ENCODE measurements around the gene CEP95.
A peak's percentile ranks its signal among the peaks of the same experiment; 100 is the strongest.
"Not testable (repeated sequence)": the region's sequence is repeated elsewhere in the genome, so short reads cannot be mapped to it uniquely, and the experiment has no call there.

The CEP95 gene

DNA sequence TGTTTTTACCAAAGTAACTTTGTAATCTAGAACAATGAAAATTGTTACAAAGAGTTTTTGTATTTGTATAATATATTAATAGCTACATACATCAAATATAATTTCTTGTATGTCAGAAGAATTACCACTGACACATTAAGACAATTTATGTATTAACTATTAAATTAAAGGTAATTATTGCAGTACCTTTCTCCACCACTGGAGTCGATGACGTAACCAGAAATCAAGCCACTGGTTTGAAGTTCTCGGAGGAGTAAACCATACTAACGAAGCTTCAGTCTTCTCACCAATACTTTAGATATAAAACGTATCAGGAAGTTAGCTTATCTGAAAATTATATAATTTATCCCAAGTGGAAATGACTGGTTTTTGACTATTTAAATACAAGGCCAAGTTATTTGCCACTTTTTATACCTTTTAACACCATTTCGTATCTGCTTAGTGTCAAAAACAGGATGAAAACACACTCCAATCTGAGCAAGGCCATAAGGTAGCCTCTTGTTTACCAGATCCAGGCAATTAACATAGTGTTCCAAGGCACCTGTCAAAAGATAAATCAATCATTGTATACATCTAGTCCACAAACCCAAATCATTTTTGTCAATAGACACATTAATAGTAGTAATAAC, 14.2 kb upstream of the CEP95 start:
- no peaks in the 10 kb centered on the region for H3K27me3 ChIP-seq
- H3K9me3 ChIP-seq, result no peaks in the 10 kb centered on the region
- no peaks in the 10 kb centered on the region for H3K4me1 ChIP-seq
- no peak overlapping the region for H3K4me3 ChIP-seq (ENCODE audit: low read depth, low read length)
- TF ChIP-seq, protein P1, sequence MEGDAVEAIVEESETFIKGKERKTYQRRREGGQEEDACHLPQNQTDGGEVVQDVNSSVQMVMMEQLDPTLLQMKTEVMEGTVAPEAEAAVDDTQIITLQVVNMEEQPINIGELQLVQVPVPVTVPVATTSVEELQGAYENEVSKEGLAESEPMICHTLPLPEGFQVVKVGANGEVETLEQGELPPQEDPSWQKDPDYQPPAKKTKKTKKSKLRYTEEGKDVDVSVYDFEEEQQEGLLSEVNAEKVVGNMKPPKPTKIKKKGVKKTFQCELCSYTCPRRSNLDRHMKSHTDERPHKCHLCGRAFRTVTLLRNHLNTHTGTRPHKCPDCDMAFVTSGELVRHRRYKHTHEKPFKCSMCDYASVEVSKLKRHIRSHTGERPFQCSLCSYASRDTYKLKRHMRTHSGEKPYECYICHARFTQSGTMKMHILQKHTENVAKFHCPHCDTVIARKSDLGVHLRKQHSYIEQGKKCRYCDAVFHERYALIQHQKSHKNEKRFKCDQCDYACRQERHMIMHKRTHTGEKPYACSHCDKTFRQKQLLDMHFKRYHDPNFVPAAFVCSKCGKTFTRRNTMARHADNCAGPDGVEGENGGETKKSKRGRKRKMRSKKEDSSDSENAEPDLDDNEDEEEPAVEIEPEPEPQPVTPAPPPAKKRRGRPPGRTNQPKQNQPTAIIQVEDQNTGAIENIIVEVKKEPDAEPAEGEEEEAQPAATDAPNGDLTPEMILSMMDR (IDR thresholded peaks at IDR 0.05; ENCODE audit: low read depth, low read length), result peak; percentile 52
- H3K36me3 ChIP-seq, result peaks cover 40% of the 10 kb centered on the region
- no peak for DNase-seq

DNA sequence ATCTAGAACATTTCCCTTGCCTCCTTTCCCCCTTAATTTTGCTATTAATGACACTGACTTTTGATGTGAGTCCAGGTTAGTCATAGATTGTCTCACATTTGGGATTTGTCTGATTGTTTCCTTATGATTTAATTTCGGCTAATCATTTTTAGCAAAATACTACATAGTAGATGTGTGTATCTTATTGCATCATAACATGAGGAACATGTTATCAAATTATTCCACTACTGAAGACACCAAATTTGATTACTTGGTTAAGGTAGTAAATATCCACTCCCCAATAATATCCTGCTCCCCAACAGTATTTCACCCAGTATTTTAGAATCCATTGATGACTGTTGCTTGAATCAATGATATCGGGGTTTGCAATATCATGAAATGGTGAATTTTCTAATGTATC, 12.7 kb upstream of the CEP95 start:
- no peak overlapping the region for H3K4me3 ChIP-seq (ENCODE audit: low read depth, low read length)
- peaks cover 47% of the 10 kb centered on the region for H3K36me3 ChIP-seq
- H3K27me3 ChIP-seq, result no peaks in the 10 kb centered on the region; the same call in 1 of the 2 replicates
- no peaks in the 10 kb centered on the region for H3K9me3 ChIP-seq
- no peak for DNase-seq
- H3K4me1 ChIP-seq, result no peaks in the 10 kb centered on the region; the same call in 1 of the 2 replicates
- TF ChIP-seq, protein P1 (IDR thresholded peaks at IDR 0.05; ENCODE audit: low read depth, low read length), result no peak

DNA sequence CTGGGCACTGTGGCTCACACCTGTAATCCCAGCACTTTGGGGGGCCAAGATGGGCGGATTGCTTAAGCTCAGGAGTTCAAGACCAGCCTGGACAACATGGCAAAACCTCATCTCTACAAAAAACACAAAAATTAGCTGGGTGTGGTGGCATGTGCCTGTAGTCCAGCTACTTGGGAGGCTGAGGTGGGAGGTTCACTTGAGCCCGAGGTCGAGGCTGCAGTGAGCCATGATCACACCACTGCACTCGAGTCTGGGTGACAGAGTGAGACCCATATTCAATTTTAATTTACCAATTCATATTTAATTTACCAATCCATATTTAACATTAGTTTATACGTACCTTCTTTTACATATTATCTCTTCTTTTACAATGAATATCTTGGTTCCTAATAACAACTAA, 11.5 kb upstream of the CEP95 start:
- Histone ChIP-seq H3K36me3 (peaks cover 47% of the 10 kb centered on the region), H3K4me3 (ENCODE audit: low read depth, low read length) (peak overlapping the region; percentile 77)
- not testable (repeated sequence) for H3K4me1 ChIP-seq, H3K9me3 ChIP-seq, DNase-seq, H3K27me3 ChIP-seq

DNA sequence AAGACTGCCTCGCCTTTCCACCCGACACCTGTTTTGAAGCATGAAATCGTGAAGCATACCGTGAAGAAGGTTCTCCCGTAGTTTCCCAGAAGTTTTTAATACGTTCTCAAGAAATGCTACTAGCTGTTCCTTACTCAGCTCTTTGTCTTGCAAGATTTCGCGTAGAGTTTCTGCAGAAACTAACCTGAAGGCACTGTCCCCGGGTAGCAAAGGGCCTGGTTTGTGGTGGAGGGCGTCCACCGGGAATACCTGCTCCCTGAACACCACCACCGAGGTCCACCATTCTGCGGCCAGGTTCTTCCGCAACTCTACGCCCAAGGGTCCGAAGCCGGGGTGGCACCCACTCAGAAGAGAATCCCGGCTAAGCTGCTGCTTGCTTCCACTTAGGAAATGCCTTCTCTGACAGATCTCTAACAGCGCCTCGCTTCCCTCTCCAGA, 10.4 kb upstream of the CEP95 start:
- TF ChIP-seq, protein P1 (IDR thresholded peaks at IDR 0.05; ENCODE audit: low read depth, low read length), result no peak
- H3K36me3 ChIP-seq, result peaks cover 47% of the 10 kb centered on the region
- H3K4me3 ChIP-seq (ENCODE audit: low read depth, low read length), result peak overlapping the region; percentile 77
- H3K27me3 ChIP-seq, result no peaks in the 10 kb centered on the region; the same call in 1 of the 2 replicates
- DNase-seq, result no peak
- no peaks in the 10 kb centered on the region; the same call in 1 of the 2 replicates for H3K4me1 ChIP-seq
- H3K9me3 ChIP-seq, result no peaks in the 10 kb centered on the region

DNA sequence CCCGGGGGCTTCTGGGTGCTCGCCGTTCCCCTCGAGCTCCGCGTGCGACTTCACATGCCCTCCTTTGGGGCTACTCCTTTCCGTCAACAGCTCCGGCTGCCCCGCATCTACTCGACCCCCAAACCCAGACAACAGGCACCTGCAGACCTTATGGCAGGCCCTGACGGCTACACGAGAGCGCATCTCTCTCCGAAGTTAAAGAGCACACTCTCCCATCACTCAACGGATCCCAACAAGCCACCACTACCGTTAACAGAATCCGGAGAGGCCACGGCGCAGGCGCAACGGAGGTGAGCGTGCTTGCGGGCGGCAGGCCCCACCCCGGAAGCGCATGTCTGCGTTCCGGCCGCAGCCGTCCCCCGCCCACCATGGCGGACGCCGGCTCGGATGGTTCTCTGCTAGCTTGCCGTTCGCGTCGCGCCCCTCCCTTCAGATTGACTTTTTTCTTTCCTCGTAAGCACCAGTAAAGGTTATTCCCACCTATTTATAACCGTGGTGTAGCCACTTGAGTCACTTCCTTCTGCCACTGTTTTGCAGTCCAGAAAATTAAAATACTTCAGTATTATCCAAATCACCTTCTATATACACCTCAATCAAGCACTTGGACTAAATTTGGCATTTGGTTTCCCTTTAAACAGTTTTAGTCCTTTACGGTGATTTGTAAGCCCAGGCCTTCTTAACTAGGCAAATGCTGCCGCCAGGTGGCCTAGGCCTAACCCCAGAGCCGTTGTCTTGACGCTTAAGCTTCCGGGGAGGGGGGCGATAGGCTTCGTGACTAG, 9.8 kb upstream of the CEP95 start, which contains the start of gene POLG2:
Gene POLG2, minus strand, starts transcription at position 269 of the 779 bp plus-strand sequence. Its CDS starts 86 bp downstream, at position 183.
- Histone ChIP-seq H3K4me1 (no peaks in the 10 kb centered on the region; the same call in 1 of the 2 replicates), H3K36me3 (peaks cover 49% of the 10 kb centered on the region), H3K4me3 (ENCODE audit: low read depth, low read length) (peak within 1 kb of the TSS; percentile 77), H3K9me3 (no peaks in the 10 kb centered on the region), H3K27me3 (no peaks in the 10 kb centered on the region; the same call in 1 of the 2 replicates)
- TF ChIP-seq, protein P1 (IDR thresholded peaks at IDR 0.05; ENCODE audit: low read depth, low read length), result peak; percentile 65
- peak; percentile 97 for DNase-seq

DNA sequence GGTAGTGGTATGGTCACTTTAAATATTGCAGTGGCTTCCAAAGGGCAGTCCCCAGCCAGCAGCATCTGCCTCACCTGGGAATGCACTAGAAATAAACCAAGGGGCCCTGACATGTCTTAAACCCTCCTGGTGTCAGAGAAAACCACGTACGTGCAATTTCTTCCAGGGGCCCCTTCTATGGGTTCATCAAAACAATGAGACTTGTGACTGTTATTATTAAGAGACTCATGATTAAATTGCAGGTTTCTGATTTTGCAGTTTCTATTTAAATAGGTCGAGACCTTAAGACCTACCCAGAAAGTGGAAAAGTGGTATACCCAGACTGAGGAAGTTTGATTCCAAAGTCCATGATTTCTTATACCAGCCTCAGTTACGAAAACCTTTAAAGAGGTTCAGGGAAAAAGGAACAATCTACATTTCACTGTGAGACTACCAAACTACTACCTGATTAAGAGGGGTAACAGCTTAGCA, 9.2 kb upstream of the CEP95 start:
- peaks cover 50% of the 10 kb centered on the region for H3K36me3 ChIP-seq
- no peak for DNase-seq
- no peaks in the 10 kb centered on the region; the same call in 1 of the 2 replicates for H3K4me1 ChIP-seq
- H3K27me3 ChIP-seq, result no peaks in the 10 kb centered on the region; the same call in 1 of the 2 replicates
- no peaks in the 10 kb centered on the region for H3K9me3 ChIP-seq
- TF ChIP-seq, protein P1 (IDR thresholded peaks at IDR 0.05; ENCODE audit: low read depth, low read length), result no peak
- H3K4me3 ChIP-seq (ENCODE audit: low read depth, low read length), result peak overlapping the region; percentile 77
